ENCODE measurements around the gene OXNAD1. TPM values are rescaled to one million over a fixed set of nuclear protein-coding genes. Genes with fewer than 3 reads are reported as not detected.

OXNAD1 gene
- total and polyA plus RNA-seq, 2 of the 13 experiments (the other 11 are each of a cell fraction or from before 2014, with no cell fraction given): 9.9 to 18.8 TPM

GRCh38 chr3:16288664-16289063 is 23.7 kb downstream of the OXNAD1 start (continued):
- TF ChIP-seq MXD1 (CRISPR knock-in tag; IDR thresholded peaks at IDR 0.05) (no peak), NRL (CRISPR knock-in tag; IDR thresholded peaks at IDR 0.05; ENCODE audit: borderline replicate concordance) (no peak), ZNF180 (CRISPR knock-in tag; IDR thresholded peaks at IDR 0.05; ENCODE audit: borderline replicate concordance, low read depth) (no peak)

DNA sequence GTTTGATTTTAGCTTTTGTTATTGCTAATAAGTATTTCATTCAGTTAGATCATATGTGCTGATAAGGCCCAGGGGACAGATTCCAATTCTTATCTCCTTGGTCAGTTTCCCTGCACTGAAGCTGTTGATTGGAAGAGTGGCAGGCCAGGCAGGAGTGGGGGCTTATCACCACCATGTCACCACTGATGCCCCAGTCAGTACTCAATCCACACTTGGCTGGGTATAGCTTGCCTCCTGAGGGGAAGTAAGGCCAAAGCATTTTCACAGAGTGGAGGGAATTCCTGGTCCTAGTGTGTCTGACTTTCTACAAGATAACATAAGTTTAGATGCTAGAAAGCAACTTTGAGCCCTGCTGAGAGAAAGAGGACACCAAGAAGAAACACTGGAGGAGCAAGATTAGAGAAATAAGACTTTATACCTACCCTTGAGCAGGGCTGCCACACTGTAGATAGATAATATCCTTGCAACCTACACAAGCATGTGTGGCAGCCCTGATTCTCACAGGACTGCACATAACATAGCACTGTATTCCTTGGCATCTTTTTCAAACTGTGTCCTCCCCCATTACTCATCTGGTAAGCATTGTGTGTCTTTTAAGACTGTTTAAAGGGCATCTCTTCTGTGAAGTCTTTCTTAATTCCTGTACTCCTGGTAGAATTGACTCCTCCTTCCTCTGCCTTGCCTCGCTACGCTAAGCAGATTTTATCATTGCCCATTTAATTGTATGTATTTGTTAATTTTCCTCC is 24.3 kb downstream of the OXNAD1 start:
- Histone ChIP-seq H3K36me3 (replicated peaks in 1 of 2; ENCODE audit: control insufficient read depth in 1 of 2, insufficient read depth in 2 of 2, low read length in 2 of 2) (peaks cover 3 to 45% of the 10 kb centered on the region in 2 experiments; a peak in 4 of 5 replicates), H3K27me3 (ENCODE audit: control insufficient read depth in 1 of 2, insufficient read depth in 2 of 2, low read length in 2 of 2) (no peaks in the 10 kb centered on the region), H3K9me3 (ENCODE audit: low read length) (peaks cover 10% of the 10 kb centered on the region; the same call in 1 of the 2 replicates), H3K27ac (ENCODE audit: extremely low read length, insufficient read depth, low read length) (no peak overlapping the region), H3K4me2 (ENCODE audit: low read depth, low read length) (no peak overlapping the region), H3K4me3 (replicated peaks in 1 of 3; ENCODE audit: insufficient read depth in 1 of 3, low read depth in 2 of 3, low read length in 3 of 3) (no peak overlapping the region), H4K20me1 (ENCODE audit: insufficient read depth, low read length) (no peaks in the 10 kb centered on the region; the same call in 1 of the 2 replicates), H2AFZ (ENCODE audit: low read length) (no peak overlapping the region), H3K9ac (ENCODE audit: insufficient read depth, low read depth, low read length) (no peak overlapping the region), H3K79me2 (ENCODE audit: insufficient read depth, low read length) (no peaks in the 10 kb centered on the region), H3K4me1 (ENCODE audit: insufficient read depth, low read length) (no peaks in the 10 kb centered on the region)
- no TSS peak for BruUV-seq (replicated peaks)
- FAIRE-seq (no peak), ATAC-seq (no peak), DNase-seq (ENCODE audit: low spot score) (no peak)
- in situ Hi-C loops (cut with HindIII; ENCODE audit: extremely low pct_ligation_motif_present, low pct_unique_long_range_greater_than_20kb) (no loop called here), intact Hi-C loops (cut with micrococcal nuclease; ENCODE audit: unreplicated experiment) (no loop called here)
- TF ChIP-seq HOXA7 (CRISPR knock-in tag; IDR thresholded peaks at IDR 0.05) (no peak), ZNF33A (CRISPR knock-in tag; IDR thresholded peaks at IDR 0.05; ENCODE audit: borderline replicate concordance) (no peak), BCL6 (CRISPR knock-in tag; IDR thresholded peaks at IDR 0.05) (no peak)
- CTCF ChIA-PET (ENCODE audit: low intra/inter-chr PET ratio, low total read pairs): interaction anchor here (3.3 kb wide), 1 partner anchor 261 kb away, joined by 51 read pairs; no protein-coding TSS in a partner anchor
- POLR2A ChIA-PET: no interaction called here
- WGBS (ENCODE audit: low lambda C conversion rate): 99% methylated on average over 2 of the region's 2 CpGs

All from HepG2 (cell line).